Calu3 (cell line): ENCODE results near the gene FPGS. TPM values are rescaled to one million over a fixed set of nuclear protein-coding genes. Genes with fewer than 3 reads are reported as not detected.
"Not testable (repeated sequence)": the region's sequence is repeated elsewhere in the genome, so short reads cannot be mapped to it uniquely, and the experiment has no call there.

Source experiments
- BruUV-seq: library from RNA; stranded (reverse); fragments of 400-500 nt; replicated peaks from 2 replicates; lab custom pipeline; 2021; lab: Mats Ljungman, UMichigan
- CTCF ChIA-PET: fragments of 300-600 bp; sonication (Branson Sonifier 250); formaldehyde crosslinking; loops from one replicate; lab custom pipeline; 2022; ENCODE audit warnings: antibody characterized with exemption; lab: Charles Lee
- DNase-seq: peaks from one replicate; pipeline ENCODE4 v3.0.0; 2022
- H3K27ac Mint-ChIP-seq: one replicate; pipeline ENCODE4 v1.8.0; 2022; ENCODE audit warnings: mixed read lengths; ENCODE audit not compliant: unreplicated experiment
- H3K27me3 Mint-ChIP-seq: one replicate; pipeline ENCODE4 v1.8.0; 2022; ENCODE audit warnings: mixed read lengths; ENCODE audit not compliant: unreplicated experiment
- H3K36me3 Mint-ChIP-seq: one replicate; pipeline ENCODE4 v1.8.0; 2022; ENCODE audit warnings: mild to moderate bottlenecking, moderate library complexity, mixed read lengths; ENCODE audit not compliant: insufficient read depth, unreplicated experiment
- H3K4me1 Mint-ChIP-seq: one replicate; pipeline ENCODE4 v1.8.0; 2022; ENCODE audit warnings: mild to moderate bottlenecking, low read depth, mixed read lengths; ENCODE audit not compliant: unreplicated experiment
- H3K4me3 Mint-ChIP-seq: one replicate; pipeline ENCODE4 v1.8.0; 2022; ENCODE audit warnings: mild to moderate bottlenecking, low read depth, moderate library complexity, mixed read lengths; ENCODE audit not compliant: unreplicated experiment
- H3K9me3 Mint-ChIP-seq: one replicate; pipeline ENCODE4 v1.8.0; 2022; ENCODE audit warnings: low read depth, mixed read lengths; ENCODE audit not compliant: unreplicated experiment
- CTCF ChIP-seq: fragments of 200-600 bp; IDR thresholded peaks from one replicate; pipeline ENCODE4 v1.8.0; 2022; ENCODE audit warnings: antibody characterized with exemption; ENCODE audit not compliant: unreplicated experiment
- intact Hi-C: fragments of 100-400 bp; cut with micrococcal nuclease; formaldehyde crosslinking; loops from one replicate; pipeline ENCODE4 v1.10.0; 2022; ENCODE audit not compliant: unreplicated experiment
- total RNA-seq: library from RNA; stranded (reverse); gene quantifications from 2 replicates; pipeline ENCODE4 v1.2.3, GENCODE V29; 2022

FPGS gene
- total RNA-seq, 1 experiment from 2014 or later = 75.2 TPM

- Mint-ChIP-seq H3K27ac (no peak overlapping the region), H3K4me3 (no peak overlapping the region), H3K27me3 (no peaks in the 10 kb centered on the region), H3K9me3 (no peaks in the 10 kb centered on the region), H3K36me3 (no peaks in the 10 kb centered on the region), H3K4me1 (peaks cover 11% of the 10 kb centered on the region)
- no TSS peak for BruUV-seq
- TF ChIP-seq CTCF = no peak
- CTCF ChIA-PET = no interaction called here
- intact Hi-C loops = no loop called here
- DNase-seq = no peak
These were observed 38.6 kb downstream of the FPGS start for GRCh38 chr9:127841087-127841835.

DNA sequence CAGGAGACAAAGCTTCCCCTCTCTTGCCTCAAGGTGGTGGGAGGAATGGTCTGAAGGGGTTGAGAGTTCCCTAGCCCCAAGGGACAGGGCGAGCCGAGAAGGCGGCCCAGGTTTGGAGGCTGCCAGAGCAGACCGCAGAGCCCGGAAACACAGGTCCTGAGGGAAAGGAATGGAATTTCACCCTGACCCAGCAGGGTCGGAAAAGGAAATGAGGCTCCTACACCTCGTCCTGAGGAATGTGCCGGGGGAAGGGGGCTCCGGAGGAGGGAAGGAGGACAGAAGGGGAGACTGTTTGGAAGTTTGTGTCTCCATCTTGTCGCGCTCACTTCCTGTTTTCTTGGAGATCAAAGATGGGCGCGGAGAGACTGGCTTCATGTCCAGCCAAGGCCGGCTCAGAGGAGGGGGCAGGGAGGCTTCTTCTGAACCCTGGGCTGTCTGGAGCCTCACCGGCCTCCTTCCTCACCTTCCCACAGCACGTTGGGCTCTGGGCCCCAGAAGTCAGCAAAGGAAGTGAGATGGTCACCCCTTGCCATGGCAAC, 42.2 kb downstream of the FPGS start:
- H3K9me3 Mint-ChIP-seq = peaks cover 8% of the 10 kb centered on the region
- H3K27me3 Mint-ChIP-seq = peaks cover 11% of the 10 kb centered on the region
- no peaks in the 10 kb centered on the region for H3K4me1 Mint-ChIP-seq
- no peak for TF ChIP-seq CTCF
- no peak for DNase-seq
- H3K27ac Mint-ChIP-seq = no peak overlapping the region
- H3K4me3 Mint-ChIP-seq = no peak overlapping the region
- no peaks in the 10 kb centered on the region for H3K36me3 Mint-ChIP-seq
- no TSS peak for BruUV-seq
- intact Hi-C loops = no loop called here
- CTCF ChIA-PET = no interaction called here

GRCh38 chr9:127845619-127846018, 42.9 kb downstream of the FPGS start:
- BruUV-seq, CTCF ChIA-PET, intact Hi-C loops, H3K4me1 Mint-ChIP-seq, H3K27ac Mint-ChIP-seq, DNase-seq, H3K9me3 Mint-ChIP-seq, H3K4me3 Mint-ChIP-seq, H3K36me3 Mint-ChIP-seq: not testable (repeated sequence)
- H3K27me3 Mint-ChIP-seq = peaks cover 11% of the 10 kb centered on the region

DNA sequence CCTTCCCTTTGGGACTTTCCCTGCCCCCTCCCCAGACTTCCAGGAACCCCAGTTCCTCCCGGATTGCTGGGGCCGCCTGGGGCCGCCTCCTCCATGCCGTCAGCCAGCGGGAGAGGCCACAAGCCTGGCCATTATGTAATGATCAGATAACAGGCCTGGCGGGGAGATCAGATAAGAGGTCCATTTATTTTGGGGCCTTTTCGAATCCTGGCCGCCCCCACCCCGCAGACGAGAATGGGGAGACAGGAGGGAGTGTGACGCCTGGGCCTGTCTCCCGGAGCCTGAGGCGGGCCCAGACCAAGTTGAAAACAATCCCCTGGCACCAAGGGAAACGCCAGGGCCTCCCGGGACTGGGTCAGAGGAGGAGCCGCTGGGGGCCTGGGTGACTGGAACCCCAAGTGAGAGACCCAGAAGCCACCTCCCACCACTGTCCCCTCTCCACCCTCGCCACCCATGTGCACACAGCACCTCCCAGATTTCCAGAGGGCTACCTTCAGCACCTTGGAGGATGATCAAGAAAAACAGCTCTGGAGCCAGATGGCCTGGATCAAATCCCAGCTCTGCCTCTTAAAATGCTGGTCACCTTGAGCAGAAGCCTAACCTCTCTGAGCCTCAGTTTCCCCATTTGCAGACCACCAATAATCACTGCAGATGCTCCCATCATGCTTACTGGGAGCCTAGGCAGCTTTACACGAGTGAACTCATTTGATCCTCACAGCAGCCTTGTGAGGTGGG, 43.9 kb downstream of the FPGS start:
- peaks cover 8% of the 10 kb centered on the region for H3K9me3 Mint-ChIP-seq
- intact Hi-C loops = no loop called here
- peaks cover 11% of the 10 kb centered on the region for H3K27me3 Mint-ChIP-seq
- BruUV-seq = no TSS peak
- CTCF ChIA-PET = interaction anchor here (0.5 to 0.6 kb wide), 2 partner anchors 44 to 192 kb away, joined by 3 to 8 read pairs; partner anchors contain the start of gene FPGS
- no peaks in the 10 kb centered on the region for H3K4me1 Mint-ChIP-seq
- TF ChIP-seq CTCF = no peak
- no peak for DNase-seq
- H3K36me3 Mint-ChIP-seq = no peaks in the 10 kb centered on the region
- no peak overlapping the region for H3K4me3 Mint-ChIP-seq
- no peak overlapping the region for H3K27ac Mint-ChIP-seq
